H1 (cell line): ENCODE results near the gene ZNF660. TPM values are rescaled to one million over a fixed set of nuclear protein-coding genes. Genes with fewer than 3 reads are reported as not detected.
A peak's percentile ranks its signal among the peaks of the same experiment; 100 is the strongest.

Source experiments
- CTCF ChIA-PET: fragments of 300-600 bp; sonication (Branson Sonifier 250); formaldehyde crosslinking; loops from one replicate; lab custom pipeline; 2021; ENCODE audit not compliant: partially characterized antibody; lab: Charles Lee
- POLR2A ChIA-PET: fragments of 300-600 bp; sonication (Branson Sonifier 250); formaldehyde crosslinking; loops from one replicate; lab custom pipeline; 2021; ENCODE audit warnings: inconsistent platforms; ENCODE audit not compliant: partially characterized antibody; lab: Charles Lee
- DNase-seq, 2 experiments: peaks; one replicate each; pipeline versions ENCODE4 v3.0.0 to v3.0.0-alpha.2; 2010 to 2022; ENCODE audit warnings: low spot score in 2 of 2, low read depth in 1 of 2, mixed read lengths in 1 of 2
- FAIRE-seq: peaks from 2 replicates; lab custom pipeline; 2011; peaks lifted over from hg19 to GRCh38; lab: Jason Lieb, UNC
- H2AFZ ChIP-seq: 2 replicates; pipeline ENCODE4 v1.8.1; 2012; ENCODE audit warnings: low read length, inconsistent platforms
- H2AK5ac ChIP-seq: 2 replicates; pipeline ENCODE4 v1.6.1; 2013; ENCODE audit warnings: low read depth, low read length
- H2BK120ac ChIP-seq: replicated peaks from 2 replicates; pipeline ENCODE3; 2013; ENCODE audit warnings: low read depth, low read length, inconsistent platforms
- H2BK12ac ChIP-seq: 2 replicates; pipeline ENCODE4 v1.6.1; 2013; ENCODE audit warnings: low read depth, low read length
- H2BK15ac ChIP-seq: 2 replicates; pipeline ENCODE4 v1.6.1; 2013; ENCODE audit warnings: low read length
- H2BK20ac ChIP-seq: 2 replicates; pipeline ENCODE4 v1.6.1; 2013; ENCODE audit warnings: low read length
- H2BK5ac ChIP-seq: 2 replicates; pipeline ENCODE4 v1.6.1; 2013; ENCODE audit warnings: low read depth, low read length
- H3K14ac ChIP-seq: 2 replicates; pipeline ENCODE4 v1.6.1; 2013; ENCODE audit warnings: inconsistent platforms; ENCODE audit not compliant: insufficient read length
- H3K18ac ChIP-seq: 2 replicates; pipeline ENCODE4 v1.6.1; 2013; ENCODE audit warnings: low read length; ENCODE audit errors: extremely low read depth
- H3K23ac ChIP-seq: 2 replicates; pipeline ENCODE4 v1.6.1; 2013; ENCODE audit warnings: inconsistent platforms; ENCODE audit not compliant: insufficient read length
- H3K23me2 ChIP-seq: 2 replicates; pipeline ENCODE4 v1.6.1; 2013; ENCODE audit warnings: low read depth, low read length
- H3K27ac ChIP-seq: 2 replicates; pipeline ENCODE4 v1.6.1; 2011; ENCODE audit warnings: low read depth, low read length, inconsistent platforms
- H3K27me3 ChIP-seq, 4 experiments: replicated peaks in 1 of 4; 1 replicate in 1 of 4; 2 replicates in 3 of 4; pipeline versions ENCODE4 v1.6.1 to v1.8.1; 2011 to 2013; ENCODE audit warnings: low read length in 3 of 4, mild to moderate bottlenecking in 3 of 4, inconsistent platforms in 2 of 4, mixed read lengths in 2 of 4, moderate library complexity in 1 of 4; ENCODE audit not compliant: control insufficient read depth in 3 of 4, insufficient read depth in 3 of 4; ENCODE audit errors: extremely low read depth in 1 of 4
- H3K36me3 ChIP-seq, 4 experiments: 2 replicates each; pipeline versions ENCODE4 v1.6.1 to v1.8.1; 2011 to 2013; ENCODE audit warnings: mild to moderate bottlenecking in 4 of 4, low read length in 3 of 4, moderate library complexity in 2 of 4, control low read depth in 1 of 4, inconsistent platforms in 1 of 4; ENCODE audit not compliant: insufficient read depth in 4 of 4, control insufficient read depth in 2 of 4
- H3K4ac ChIP-seq: replicated peaks from 2 replicates; pipeline ENCODE3; 2013; ENCODE audit warnings: low read length, low read depth, mixed read lengths, inconsistent platforms; ENCODE audit not compliant: insufficient read length
- H3K4me1 ChIP-seq, 4 experiments: replicated peaks in 1 of 4; 1 replicate in 1 of 4; 2 replicates in 3 of 4; pipeline versions ENCODE4 v1.6.1 to v1.8.1; 2011 to 2013; ENCODE audit warnings: low read length in 3 of 4, inconsistent platforms in 2 of 4, mixed read lengths in 1 of 4; ENCODE audit not compliant: insufficient read depth in 4 of 4, control insufficient read depth in 3 of 4
- H3K4me2 ChIP-seq, 2 experiments: 2 replicates each; pipeline versions ENCODE4 v1.6.1 to v1.8.1; 2011 to 2013; ENCODE audit warnings: low read depth in 2 of 2, low read length in 2 of 2, control low read depth in 1 of 2, inconsistent platforms in 1 of 2, mild to moderate bottlenecking in 1 of 2; ENCODE audit not compliant: insufficient read depth in 1 of 2
- H3K4me3 ChIP-seq, 4 experiments: fragments of 200-600, 300-600 bp in 1 of 4; sonication (generic), shearing (Covaris generic), sonication (Bioruptor Twin) in 1 of 4; 2 replicates each; pipeline versions ENCODE4 v1.5.1 to v1.8.1; 2011 to 2016; ENCODE audit warnings: low read length in 4 of 4, low read depth in 3 of 4, control low read depth in 2 of 4, inconsistent platforms in 2 of 4, mild to moderate bottlenecking in 2 of 4, mixed read lengths in 1 of 4, moderate library complexity in 1 of 4; ENCODE audit not compliant: insufficient read depth in 2 of 4; ENCODE audit errors: extremely low read depth in 1 of 4
- H3K56ac ChIP-seq: replicated peaks from 2 replicates; pipeline ENCODE3; 2013; ENCODE audit warnings: low read depth, mild to moderate bottlenecking, mixed read lengths, low read length, inconsistent platforms; ENCODE audit not compliant: insufficient read length
- H3K79me1 ChIP-seq: 2 replicates; pipeline ENCODE4 v1.6.1; 2013; ENCODE audit warnings: low read depth, low read length, control low read depth
- H3K79me2 ChIP-seq, 2 experiments: 2 replicates each; pipeline versions ENCODE4 v1.6.1 to v1.8.1; 2012 to 2013; ENCODE audit warnings: low read length in 2 of 2, mild to moderate bottlenecking in 2 of 2, inconsistent platforms in 1 of 2; ENCODE audit not compliant: insufficient read depth in 2 of 2, control insufficient read depth in 1 of 2
- H3K9ac ChIP-seq, 4 experiments: replicated peaks in 1 of 4; 1 replicate in 1 of 4; 2 replicates in 3 of 4; pipeline versions ENCODE4 v1.6.1 to v1.8.1; 2011 to 2013; ENCODE audit warnings: low read depth in 3 of 4, low read length in 3 of 4, control low read depth in 2 of 4, mild to moderate bottlenecking in 2 of 4, moderate library complexity in 2 of 4, inconsistent platforms in 1 of 4; ENCODE audit errors: extremely low read depth in 1 of 4
- H3K9me3 ChIP-seq, 2 experiments: 2 replicates each; pipeline versions ENCODE4 v1.6.1 to v1.8.1; 2012 to 2013; ENCODE audit warnings: mild to moderate bottlenecking in 2 of 2, moderate library complexity in 2 of 2, control low read depth in 1 of 2, inconsistent platforms in 1 of 2, low read depth in 1 of 2, low read length in 1 of 2, mixed read lengths in 1 of 2; ENCODE audit not compliant: insufficient read depth in 2 of 2
- H4K20me1 ChIP-seq, 2 experiments: replicated peaks in 1 of 2; 2 replicates each; pipeline versions ENCODE3 to v1.8.1; 2011 to 2013; ENCODE audit warnings: inconsistent platforms in 2 of 2, low read length in 2 of 2, mild to moderate bottlenecking in 1 of 2; ENCODE audit not compliant: insufficient read depth in 2 of 2, control insufficient read depth in 1 of 2
- H4K5ac ChIP-seq: 2 replicates; pipeline ENCODE4 v1.6.1; 2013; ENCODE audit warnings: low read length, low read depth, mixed read lengths, inconsistent platforms; ENCODE audit not compliant: insufficient read length
- H4K8ac ChIP-seq: 2 replicates; pipeline ENCODE4 v1.8.0; 2013; ENCODE audit warnings: mild to moderate bottlenecking, moderate library complexity, low read length, inconsistent platforms; ENCODE audit not compliant: insufficient read depth; ENCODE audit errors: extremely low read depth
- H4K91ac ChIP-seq: replicated peaks from 2 replicates; pipeline ENCODE3; 2013; ENCODE audit warnings: low read length, mixed read lengths, inconsistent platforms; ENCODE audit not compliant: insufficient read length
- CTBP2 ChIP-seq: IDR thresholded peaks from 2 replicates; pipeline ENCODE4 v1.7.0; 2011; ENCODE audit warnings: borderline replicate concordance, mild to moderate bottlenecking, moderate library complexity, mixed read lengths, low read length; ENCODE audit not compliant: insufficient read depth, insufficient read length
- NRF1 ChIP-seq: IDR thresholded peaks from 2 replicates; pipeline ENCODE4 v1.6.1; 2011; ENCODE audit warnings: mild to moderate bottlenecking, low read depth, low read length, improper control_type of control experiment
- RNF2 ChIP-seq: fragments of 200-900, 300-1000 bp; sonication (generic); IDR thresholded peaks from 2 replicates; pipeline ENCODE4 v1.7.1; 2016; ENCODE audit warnings: borderline replicate concordance, low read depth, mild to moderate bottlenecking, antibody characterized with exemption, low read length; ENCODE audit not compliant: poor library complexity, severe bottlenecking; ENCODE audit errors: missing control alignments
- RXRA ChIP-seq: IDR thresholded peaks from 2 replicates; pipeline ENCODE4 v1.6.1; 2011; ENCODE audit warnings: low read depth, mild to moderate bottlenecking, low read length, moderate library complexity; ENCODE audit not compliant: insufficient read depth
- SIN3A ChIP-seq, 2 experiments: IDR thresholded peaks in 1 of 2; conservative IDR thresholded peaks in 1 of 2; 2 replicates each; pipeline ENCODE4 v1.6.1; 2011 to 2012; ENCODE audit warnings: low read length in 2 of 2, improper control_type of control experiment in 1 of 2, low read depth in 1 of 2, mild to moderate bottlenecking in 1 of 2
- SIRT6 ChIP-seq: IDR thresholded peaks from one replicate; pipeline ENCODE4 v1.7.1; 2012; ENCODE audit warnings: low read length, inconsistent platforms
- TAF7 ChIP-seq: optimal IDR thresholded peaks from 2 replicates; pipeline ENCODE3; 2011; ENCODE audit warnings: low read depth, mild to moderate bottlenecking, inconsistent platforms, low read length, moderate library complexity, borderline replicate concordance
- ZNF274 ChIP-seq: IDR thresholded peaks from 2 replicates; pipeline ENCODE4 v1.7.0; 2012; ENCODE audit warnings: low read length, borderline replicate concordance; ENCODE audit errors: extremely low read depth
- WGBS, 2 experiments: shearing (Covaris generic) in 1 of 2; methylation state at CpG; one replicate each; pipeline versions ENCODE4 v1.1.6 to v1.1.7; 2013 to 2015; ENCODE audit warnings: low lambda C conversion rate in 2 of 2, mixed read lengths in 2 of 2, inconsistent platforms in 1 of 2, low coverage in 1 of 2, missing lambda C conversion rate in 1 of 2; ENCODE audit not compliant: insufficient replicate concordance in 2 of 2, insufficient coverage in 1 of 2, insufficient read length in 1 of 2; ENCODE audit errors: extremely low coverage in 1 of 2, missing lambda C conversion rate in 1 of 2; 5-methylcytosine and 5-hydroxymethylcytosine counted together
- polyA plus RNA-seq, 7 experiments: library from polyadenylated mRNA; depleted of rRNA in 3 of 7; stranded (reverse) in 5 of 7; unstranded in 2 of 7; fragments of >200 nt in 5 of 7; fragments of 200-250 nt in 2 of 7; gene quantifications; 1 replicate in 5 of 7; 2 replicates in 1 of 7; 4 replicates in 1 of 7; pipeline versions ENCODE4 v1.2.1 to v1.2.3, GENCODE V29; 2011 to 2013; ENCODE audit warnings: missing spikeins in 2 of 7, mixed read lengths in 2 of 7
- total RNA-seq: library from RNA; stranded (reverse); fragmentation: NEBNext Ultra II Directional; extraction: Animal tissue kit (Norgen Biotek cat#: 25700); gene quantifications from 2 replicates; pipeline ENCODE4 v1.2.1, GENCODE V29; 2021

The ZNF660 gene
- total and polyA plus RNA-seq, 2 of the 8 experiments (the other 6 are each of a cell fraction or from before 2014, with no cell fraction given) = 3.1 to 13.0 TPM

- POLR2A ChIA-PET = interaction anchor here (0.6 to 1.7 kb wide), 9 partner anchors 9 to 71 kb away, joined by 3 to 9 read pairs (median 4); partner anchors contain the start of gene ZNF660
- Histone ChIP-seq H3K4me1 (peaks cover 0 to 9% (median 5%) of the 10 kb centered on the region in 4 experiments; a peak in 3 of 7 replicates), H2BK15ac (0 out of 2 replicates have a peak within 1 kb of the TSS, but pooled peaks have one; percentile 88), H3K23me2 (peaks cover 6% of the 10 kb centered on the region), H4K8ac (peak within 1 kb of the TSS; percentile 90), H3K4me2 (peak within 1 kb of the TSS; percentile 81 to 96), H4K5ac (peak within 1 kb of the TSS; percentile 20), H3K36me3 (peaks cover 0 to 30% (median 17%) of the 10 kb centered on the region in 4 experiments; a peak in 6 of 8 replicates), H3K27me3 (peaks cover 0 to 21% (median 11%) of the 10 kb centered on the region in 4 experiments; a peak in 5 of 7 replicates), H3K56ac (no peak within 1 kb of the TSS), H3K14ac (peak within 1 kb of the TSS; percentile 57), H3K4me3 (peak within 1 kb of the TSS; percentile 88 to 95 (median 89)), H2BK12ac (0 out of 2 replicates have a peak within 1 kb of the TSS, but pooled peaks have one; percentile 27), H3K23ac (no peak within 1 kb of the TSS), H3K9me3 (peaks cover 0 to 2% of the 10 kb centered on the region in 2 experiments; a peak in 1 of 4 replicates), H3K79me1 (peaks cover 5% of the 10 kb centered on the region), H3K4ac (peak within 1 kb of the TSS; percentile 93), H3K79me2 (peaks cover 0 to 13% of the 10 kb centered on the region in 2 experiments; a peak in 2 of 4 replicates), H3K9ac (peak within 1 kb of the TSS; percentile 80 to 92 (median 85)), H2AFZ (peak within 1 kb of the TSS; percentile 98), H2BK120ac (peak within 1 kb of the TSS; percentile 48), H2BK20ac (no peak within 1 kb of the TSS), H4K91ac (no peak within 1 kb of the TSS), H3K18ac (peak within 1 kb of the TSS; percentile 66; the same call in 1 of the 2 replicates), H3K27ac (0 out of 2 replicates have a peak within 1 kb of the TSS, but pooled peaks have one; percentile 2), H2AK5ac (peak within 1 kb of the TSS; percentile 75; the same call in 1 of the 2 replicates), H4K20me1 (no peaks in the 10 kb centered on the region), H2BK5ac (0 out of 2 replicates have a peak within 1 kb of the TSS, but pooled peaks have one; percentile 71)
- DNase-seq (peak; percentile 23 to 89), FAIRE-seq (peak; percentile 36)
- CTCF ChIA-PET = interaction anchor here (0.6 to 1.3 kb wide), 3 partner anchors 16 to 242 kb away, joined by 3 to 4 read pairs (median 3); no protein-coding TSS in a partner anchor
- 8% methylated on average over 27 of the region's 68 CpGs; no CpG with 5 or more reads in 1 of the 2 experiments for WGBS, 2 experiments
- TF ChIP-seq SIN3A (conservative IDR thresholded peaks at IDR 0.05 in 1 of 2, IDR thresholded peaks at IDR 0.05 in 1 of 2; ENCODE audit: low read depth in 1 of 2, low read length in 2 of 2) = peak in 1 of 2 experiments; percentile 62; a peak in 1 of 4 replicates
- TF ChIP-seq SIRT6 = no peak
- peak; percentile 20 for TF ChIP-seq CTBP2
- no peak for TF ChIP-seq TAF7
- TF ChIP-seq ZNF274 = no peak
- TF ChIP-seq NRF1 = no peak
- TF ChIP-seq RNF2 = no peak
- TF ChIP-seq RXRA = no peak
Measured at GRCh38 chr3:44554626-44555592, 29.9 kb upstream of the ZNF660 start, which contains the start of gene ZKSCAN7. Gene ZKSCAN7 (plus strand): TSS chr3:44555193. CDS start chr3:44557048, 1,855 bp downstream.
